Spleen (tissue), 7 donors: ENCODE results near the gene METTL3.

Experiments used
- CTCF ChIP-seq, 11 experiments: fragments of 200-600 bp in 7 of 11; fragments of 450-650 bp in 4 of 11; sonication (generic) in 4 of 11; IDR thresholded peaks in 8 of 11; conservative IDR thresholded peaks in 3 of 11; 1 replicate in 7 of 11; 2 replicates in 4 of 11; pipeline versions ENCODE4 v1.4.0 to v1.8.0; 2016 to 2021; ENCODE audit warnings: antibody characterized with exemption in 11 of 11, inconsistent platforms in 4 of 11, mild to moderate bottlenecking in 1 of 11
- POLR2AphosphoS5 ChIP-seq, 3 donors: sonication (generic); formaldehyde crosslinking; IDR thresholded peaks; one replicate each; pipeline ENCODE4 v1.5.1; 2017; ENCODE audit warnings: antibody characterized with exemption in 3 of 3
- donor health status: DM: no; HTN: no; CAD: no; lungs with moderate emphysema.
- donor health status: DM: no; HTN: no; CAD: no.
- donor health status: DM: no; HTN: no; CAD: no.

- TF ChIP-seq CTCF (IDR thresholded peaks at IDR 0.05 in 8 of 11, conservative IDR thresholded peaks at IDR 0.05 in 3 of 11) (peak; percentile 98 to 100 (median 99)), POLR2AphosphoS5 (IDR thresholded peaks at IDR 0.05) (peak; percentile 94 to 98 (median 95))
Observed at GRCh38 chr14:21476925-21477681, 34.0 kb downstream of the METTL3 start, which contains the start of the genes RAB2B and TOX4.
